Activated T-cell treated with anti-CD3 and anti-CD28 coated beads, Interleukin-2, amount 50 U/mL, for 1 hour (primary cell): Measurements from ENCODE around the gene SLC39A6.
"Not testable (repeated sequence)": the region's sequence is repeated elsewhere in the genome, so short reads cannot be mapped to it uniquely, and the experiment has no call there.

Experiments used
- DNase-seq: peaks from one replicate; pipeline ENCODE4 v3.0.0-alpha.2; 2020

Gene SLC39A6

GRCh38 chr18:36095936-36096519 is 33.1 kb downstream of the SLC39A6 start:
- DNase-seq, result no peak

- DNase-seq, result no peak
These were observed 34.7 kb downstream of the SLC39A6 start for GRCh38 chr18:36094431-36094830.

GRCh38 chr18:36092116-36092515 is 37.0 kb downstream of the SLC39A6 start:
- not testable (repeated sequence) for DNase-seq

- DNase-seq, result no peak
These were observed 40.1 kb downstream of the SLC39A6 start for GRCh38 chr18:36089001-36089400.

GRCh38 chr18:36088256-36088655 is 40.9 kb downstream of the SLC39A6 start:
- DNase-seq, result no peak

GRCh38 chr18:36086186-36086585 is 43.0 kb downstream of the SLC39A6 start:
- no peak for DNase-seq

- DNase-seq, result no peak
These were observed 43.9 kb downstream of the SLC39A6 start for GRCh38 chr18:36085195-36085594.

GRCh38 chr18:36083729-36084128 is 45.4 kb downstream of the SLC39A6 start:
- DNase-seq, result no peak

GRCh38 chr18:36081118-36081517 is 48.0 kb downstream of the SLC39A6 start:
- not testable (repeated sequence) for DNase-seq

- DNase-seq, result no peak
These were observed 50.2 kb downstream of the SLC39A6 start for GRCh38 chr18:36078751-36079529.

GRCh38 chr18:36077764-36078163 is 51.4 kb downstream of the SLC39A6 start:
- DNase-seq, result not testable (repeated sequence)

- DNase-seq, result no peak
These were observed 53.1 kb downstream of the SLC39A6 start for GRCh38 chr18:36075862-36076587.

- DNase-seq, result no peak
These were observed 54.7 kb downstream of the SLC39A6 start for GRCh38 chr18:36074435-36074834.

- DNase-seq, result no peak
These were observed 55.5 kb downstream of the SLC39A6 start for GRCh38 chr18:36073676-36074075.

- DNase-seq, result not testable (repeated sequence)
These were observed 56.7 kb downstream of the SLC39A6 start for GRCh38 chr18:36072406-36072805.

GRCh38 chr18:36067055-36067957 is 61.8 kb downstream of the SLC39A6 start, which contains the start of gene RPRD1A:
Gene RPRD1A (minus strand): TSS chr18:36067559. CDS start chr18:36067404, 155 bp downstream.
- peak; percentile 98 for DNase-seq

GRCh38 chr18:36066686-36067054 is 62.5 kb downstream of the SLC39A6 start:
- DNase-seq, result no peak

GRCh38 chr18:36066001-36066400 is 63.1 kb downstream of the SLC39A6 start:
- DNase-seq, result no peak

GRCh38 chr18:36064809-36065079 is 64.4 kb downstream of the SLC39A6 start:
- DNase-seq, result not testable (repeated sequence)

- DNase-seq, result no peak
These were observed 64.9 kb downstream of the SLC39A6 start for GRCh38 chr18:36064027-36064808.

GRCh38 chr18:36058674-36059073 is 70.5 kb downstream of the SLC39A6 start:
- DNase-seq, result no peak
